GM19238 (cell line): ENCODE measurements around the gene TPI1.

Experiments
- DNase-seq: peaks from one replicate; pipeline ENCODE4 v3.0.0; 2011; ENCODE audit warnings: low spot score; ENCODE audit not compliant: insufficient read length

TPI1 gene

GRCh38 chr12:6867413-6868210 is at the start of gene TPI1:
Gene TPI1 (plus strand): TSS chr12:6867531. CDS start chr12:6867567, 36 bp downstream.
- DNase-seq: peak; percentile 83

DNA sequence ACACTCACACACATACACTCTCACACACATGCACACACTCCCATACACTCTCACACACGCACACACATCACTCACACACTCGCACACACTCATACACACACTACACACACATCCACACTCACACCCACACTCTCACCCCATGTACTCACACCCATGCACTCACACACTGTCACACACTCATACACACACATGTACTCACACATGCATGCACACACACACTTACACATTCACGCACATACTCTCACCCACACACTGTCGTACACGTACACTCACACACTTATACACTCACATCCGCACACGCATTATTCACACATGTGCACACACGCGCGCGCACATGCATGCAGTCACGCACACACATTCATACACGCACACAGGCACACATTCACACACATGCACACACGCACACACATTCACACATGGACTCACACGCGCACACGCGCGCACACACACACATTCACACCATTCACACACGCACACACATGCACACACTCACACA is 49.6 kb upstream of the TPI1 start:
- no peak for DNase-seq

DNA sequence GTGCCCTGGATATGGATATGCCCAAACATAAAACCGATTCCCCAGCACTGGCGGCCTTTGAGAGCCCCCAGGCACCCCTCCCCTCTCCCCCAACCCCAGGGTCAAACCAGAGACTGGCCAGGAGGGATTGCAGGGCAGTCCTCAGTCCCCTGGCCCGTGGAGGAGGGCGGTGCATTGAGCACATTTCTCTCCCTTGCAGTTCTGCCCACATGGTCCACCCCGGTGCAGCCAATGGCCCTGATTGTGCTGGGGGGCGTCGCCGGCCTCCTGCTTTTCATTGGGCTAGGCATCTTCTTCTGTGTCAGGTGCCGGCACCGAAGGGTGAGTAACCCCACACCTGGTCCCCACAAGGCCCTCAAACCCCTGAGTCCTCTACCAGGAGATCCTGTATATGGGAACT is 49.1 kb upstream of the TPI1 start:
- DNase-seq: no peak

- no peak for DNase-seq
Measured at GRCh38 chr12:6818645-6819044, 48.7 kb upstream of the TPI1 start.

DNA sequence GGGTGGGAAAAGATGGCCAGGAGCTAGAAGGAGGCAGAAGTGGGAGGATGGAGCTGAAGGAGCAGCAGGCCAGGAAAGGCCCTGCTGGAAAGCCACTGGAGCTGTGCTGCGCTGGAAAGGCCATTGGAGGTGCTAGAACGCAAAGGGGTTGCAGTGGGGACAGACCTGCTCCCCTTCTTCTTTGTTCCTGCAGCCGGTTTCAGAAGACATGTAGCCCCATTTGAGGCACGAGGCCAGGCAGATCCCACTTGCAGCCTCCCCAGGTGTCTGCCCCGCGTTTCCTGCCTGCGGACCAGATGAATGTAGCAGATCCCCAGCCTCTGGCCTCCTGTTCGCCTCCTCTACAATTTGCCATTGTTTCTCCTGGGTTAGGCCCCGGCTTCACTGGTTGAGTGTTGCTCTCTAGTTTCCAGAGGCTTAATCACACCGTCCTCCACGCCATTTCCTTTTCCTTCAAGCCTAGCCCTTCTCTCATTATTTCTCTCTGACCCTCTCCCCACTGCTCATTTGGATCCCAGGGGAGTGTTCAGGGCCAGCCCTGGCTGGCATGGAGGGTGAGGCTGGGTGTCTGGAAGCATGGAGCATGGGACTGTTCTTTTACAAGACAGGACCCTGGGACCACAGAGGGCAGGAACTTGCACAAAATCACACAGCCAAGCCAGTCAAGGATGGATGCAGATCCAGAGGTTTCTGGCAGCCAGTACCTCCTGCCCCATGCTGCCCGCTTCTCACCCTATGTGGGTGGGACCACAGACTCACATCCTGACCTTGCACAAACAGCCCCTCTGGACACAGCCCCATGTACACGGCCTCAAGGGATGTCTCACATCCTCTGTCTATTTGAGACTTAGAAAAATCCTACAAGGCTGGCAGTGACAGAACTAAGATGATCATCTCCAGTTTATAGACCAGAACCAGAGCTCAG is 48.0 kb upstream of the TPI1 start:
- DNase-seq: no peak

GRCh38 chr12:6820166-6820565 is 47.2 kb upstream of the TPI1 start:
- DNase-seq: no peak

DNA sequence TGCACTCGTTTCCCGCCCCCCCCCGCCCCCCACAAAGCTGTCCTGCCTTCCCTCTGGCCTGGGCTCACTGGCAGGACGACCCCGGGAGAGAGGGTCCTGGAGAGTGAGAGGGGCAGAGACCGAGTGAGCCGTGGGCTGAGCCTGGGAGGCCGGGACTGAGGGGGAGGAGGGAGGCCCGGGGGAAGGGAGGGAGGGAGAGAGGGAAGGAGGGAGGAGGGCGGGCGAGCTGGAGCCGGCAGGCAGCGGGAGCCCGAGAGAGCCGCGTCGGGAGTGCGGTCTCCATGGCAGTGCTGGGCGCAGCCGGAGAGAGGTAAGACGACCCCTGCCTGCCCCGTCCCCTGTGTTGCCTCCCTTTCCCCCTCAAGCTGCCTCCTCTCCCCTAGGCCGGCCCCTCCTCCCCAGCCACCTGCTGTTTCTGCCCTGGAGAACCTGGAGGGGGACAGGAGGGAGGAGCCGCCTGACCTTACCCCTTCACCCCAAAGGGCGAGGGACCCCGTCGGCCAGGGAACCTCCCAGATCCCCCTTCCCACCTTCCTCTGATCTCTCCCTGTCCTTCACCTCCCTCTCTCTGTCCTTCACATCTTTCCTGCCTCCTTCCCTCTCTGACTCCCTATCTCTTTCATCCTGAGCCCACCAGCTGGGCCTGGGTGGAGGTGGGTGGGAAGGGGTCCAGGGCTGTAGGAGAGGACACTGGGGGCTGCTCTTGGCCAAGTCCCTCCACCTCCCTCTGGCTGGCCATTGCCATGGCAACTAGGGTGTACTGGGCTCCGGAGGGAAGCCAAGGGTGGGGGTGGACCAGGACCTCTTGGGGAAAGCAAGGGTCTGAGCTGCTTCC is 45.5 kb upstream of the TPI1 start, which contains the start of gene GPR162:
GPR162 (plus strand) TSS at position 231 of the 835 bp plus-strand sequence. CDS start 2,078 bp downstream, outside the sequence.
- no peak for DNase-seq

- no peak for DNase-seq
Measured at GRCh38 chr12:6822426-6823135, 44.8 kb upstream of the TPI1 start.

GRCh38 chr12:6823182-6824084 is 43.9 kb upstream of the TPI1 start:
- no peak for DNase-seq

DNA sequence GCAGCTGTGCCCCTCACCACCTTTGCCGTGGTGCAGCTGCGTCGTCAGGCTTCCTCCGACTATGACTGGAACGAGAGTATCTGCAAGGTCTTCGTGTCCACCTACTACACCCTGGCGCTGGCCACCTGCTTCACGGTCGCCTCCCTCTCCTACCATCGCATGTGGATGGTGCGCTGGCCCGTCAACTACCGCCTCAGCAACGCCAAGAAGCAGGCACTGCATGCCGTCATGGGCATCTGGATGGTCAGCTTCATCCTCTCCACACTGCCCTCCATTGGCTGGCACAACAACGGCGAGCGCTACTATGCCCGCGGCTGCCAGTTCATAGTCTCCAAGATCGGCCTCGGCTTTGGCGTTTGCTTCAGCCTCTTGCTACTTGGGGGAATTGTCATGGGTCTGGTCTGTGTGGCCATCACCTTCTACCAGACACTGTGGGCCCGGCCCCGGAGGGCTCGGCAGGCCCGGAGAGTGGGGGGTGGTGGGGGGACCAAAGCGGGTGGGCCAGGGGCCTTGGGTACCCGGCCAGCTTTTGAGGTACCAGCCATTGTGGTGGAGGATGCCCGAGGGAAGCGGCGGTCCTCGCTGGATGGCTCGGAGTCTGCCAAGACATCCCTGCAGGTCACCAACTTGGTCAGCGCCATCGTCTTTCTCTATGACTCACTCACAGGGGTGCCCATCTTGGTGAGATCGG is 43.1 kb upstream of the TPI1 start:
- DNase-seq: no peak

GRCh38 chr12:6824901-6825381 is 42.4 kb upstream of the TPI1 start:
- DNase-seq: no peak

GRCh38 chr12:6825398-6826124 is 41.8 kb upstream of the TPI1 start:
- DNase-seq: peak; percentile 93

GRCh38 chr12:6826125-6826733 is 41.1 kb upstream of the TPI1 start:
- no peak for DNase-seq

DNA sequence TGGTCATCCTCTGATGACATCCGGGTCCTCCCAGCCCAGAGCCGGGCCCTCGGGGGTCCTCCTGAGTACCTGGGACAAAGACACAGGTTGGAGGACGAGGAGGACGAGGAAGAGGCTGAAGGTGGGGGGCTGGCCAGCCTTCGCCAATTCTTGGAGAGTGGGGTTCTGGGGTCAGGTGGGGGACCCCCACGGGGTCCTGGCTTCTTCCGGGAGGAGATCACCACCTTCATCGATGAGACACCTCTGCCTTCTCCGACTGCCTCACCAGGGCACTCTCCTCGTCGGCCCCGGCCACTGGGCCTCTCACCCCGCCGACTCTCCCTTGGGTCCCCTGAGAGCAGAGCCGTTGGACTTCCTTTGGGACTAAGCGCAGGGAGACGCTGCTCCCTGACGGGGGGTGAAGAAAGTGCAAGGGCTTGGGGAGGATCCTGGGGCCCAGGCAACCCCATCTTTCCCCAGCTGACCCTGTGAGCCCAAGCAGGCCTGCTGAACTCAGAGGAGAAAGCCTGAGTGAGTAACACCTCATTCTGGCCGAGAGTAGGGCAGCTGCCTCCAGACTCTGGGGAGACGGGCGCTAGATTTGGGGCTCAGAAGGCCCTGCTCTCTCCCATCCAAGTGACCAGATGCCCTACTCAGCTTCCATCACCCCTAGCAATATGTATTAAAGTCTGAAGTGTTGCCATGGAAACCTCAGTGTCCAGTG is 40.4 kb upstream of the TPI1 start:
- DNase-seq: no peak

- no peak for DNase-seq
Measured at GRCh38 chr12:6827437-6827911, 39.9 kb upstream of the TPI1 start.

- DNase-seq: no peak
Measured at GRCh38 chr12:6827982-6828780, 39.1 kb upstream of the TPI1 start, which contains the start of gene P3H3. Gene P3H3 (plus strand): TSS chr12:6828407. CDS start chr12:6828441, 34 bp downstream.
